Measurements from ENCODE around the gene CNOT9. TPM values are rescaled to one million over a fixed set of nuclear protein-coding genes. Genes with fewer than 3 reads are reported as not detected.
"Not testable (repeated sequence)": the region's sequence is repeated elsewhere in the genome, so short reads cannot be mapped to it uniquely, and the experiment has no call there.

CNOT9 gene
- total and polyA plus RNA-seq, 4 donors: 18.0 to 39.9 (median 31.2) TPM

DNA sequence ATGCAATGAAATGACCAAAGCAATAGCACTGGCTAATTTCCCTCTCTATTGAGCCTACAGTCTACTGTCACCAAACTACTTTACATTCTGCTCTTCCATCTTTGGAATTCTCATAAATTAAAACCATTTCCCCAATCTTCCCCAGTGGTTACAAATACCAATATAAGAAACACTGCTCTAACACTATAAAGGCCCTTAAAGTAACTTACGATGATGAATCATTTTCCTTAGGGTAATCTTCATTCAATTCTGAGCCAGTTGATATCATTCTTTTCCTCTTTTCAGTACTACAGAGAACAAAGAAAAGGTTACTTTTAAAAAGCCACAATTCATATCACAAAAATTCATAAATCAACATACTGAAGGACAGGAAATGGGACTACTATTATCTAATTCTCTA is 22.6 kb upstream of the CNOT9 start:
- Histone ChIP-seq H3K36me3 (ENCODE audit: control insufficient read depth in 4 of 4, insufficient read depth in 4 of 4, low read length in 4 of 4) (peaks cover 19 to 48% (median 35%) of the 10 kb centered on the region in 4 donors), H3K27me3 (ENCODE audit: control insufficient read depth in 3 of 3, insufficient read depth in 3 of 3, low read length in 2 of 3) (no peaks in the 10 kb centered on the region), H3K9me3 (ENCODE audit: control insufficient read depth in 4 of 4, insufficient read depth in 3 of 4, low read length in 3 of 4) (no peaks in the 10 kb centered on the region), H3K4me1 (ENCODE audit: control insufficient read depth in 5 of 5, insufficient read depth in 5 of 5, low read length in 5 of 5) (no peaks in the 10 kb centered on the region), H3K27ac (ENCODE audit: low read depth in 1 of 2, low read length in 1 of 2) (no peak overlapping the region), H3K4me3 (no peak overlapping the region), H3K9ac (ENCODE audit: insufficient read depth in 1 of 2, low read length in 2 of 2) (no peak overlapping the region)
- TF ChIP-seq, protein P1, sequence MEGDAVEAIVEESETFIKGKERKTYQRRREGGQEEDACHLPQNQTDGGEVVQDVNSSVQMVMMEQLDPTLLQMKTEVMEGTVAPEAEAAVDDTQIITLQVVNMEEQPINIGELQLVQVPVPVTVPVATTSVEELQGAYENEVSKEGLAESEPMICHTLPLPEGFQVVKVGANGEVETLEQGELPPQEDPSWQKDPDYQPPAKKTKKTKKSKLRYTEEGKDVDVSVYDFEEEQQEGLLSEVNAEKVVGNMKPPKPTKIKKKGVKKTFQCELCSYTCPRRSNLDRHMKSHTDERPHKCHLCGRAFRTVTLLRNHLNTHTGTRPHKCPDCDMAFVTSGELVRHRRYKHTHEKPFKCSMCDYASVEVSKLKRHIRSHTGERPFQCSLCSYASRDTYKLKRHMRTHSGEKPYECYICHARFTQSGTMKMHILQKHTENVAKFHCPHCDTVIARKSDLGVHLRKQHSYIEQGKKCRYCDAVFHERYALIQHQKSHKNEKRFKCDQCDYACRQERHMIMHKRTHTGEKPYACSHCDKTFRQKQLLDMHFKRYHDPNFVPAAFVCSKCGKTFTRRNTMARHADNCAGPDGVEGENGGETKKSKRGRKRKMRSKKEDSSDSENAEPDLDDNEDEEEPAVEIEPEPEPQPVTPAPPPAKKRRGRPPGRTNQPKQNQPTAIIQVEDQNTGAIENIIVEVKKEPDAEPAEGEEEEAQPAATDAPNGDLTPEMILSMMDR (IDR thresholded peaks at IDR 0.05; ENCODE audit: control extremely low read depth, extremely low read depth): no peak
- WGBS, 2 donors: 95 to 96% methylated on average over 1 of the region's 1 CpG
- DNase-seq (no peak), ATAC-seq (ENCODE audit: insufficient read depth, low FRiP score) (no peak)

DNA sequence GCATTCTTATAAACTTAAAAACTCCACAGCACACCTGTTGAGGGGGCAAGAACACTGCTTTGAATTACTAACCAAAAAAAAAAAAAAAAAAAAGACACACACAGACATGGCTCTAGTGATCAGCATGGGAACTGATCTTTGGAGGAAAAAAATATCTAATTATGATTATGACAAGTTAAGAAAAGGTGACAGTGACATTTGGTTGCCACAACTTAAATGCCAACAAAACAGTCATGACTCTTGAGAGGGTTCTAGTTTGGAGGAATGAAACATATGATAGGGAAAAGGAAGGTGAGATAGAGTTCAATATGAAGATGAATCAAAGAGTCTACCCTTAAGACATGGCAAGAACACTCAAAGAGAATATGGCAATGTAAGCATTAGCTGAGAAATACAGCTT is 21.1 kb upstream of the CNOT9 start:
- Histone ChIP-seq H3K9ac (ENCODE audit: insufficient read depth in 1 of 2, low read length in 2 of 2) (no peak overlapping the region), H3K9me3 (ENCODE audit: control insufficient read depth in 4 of 4, insufficient read depth in 3 of 4, low read length in 3 of 4) (no peaks in the 10 kb centered on the region), H3K4me1 (ENCODE audit: control insufficient read depth in 5 of 5, insufficient read depth in 5 of 5, low read length in 5 of 5) (no peaks in the 10 kb centered on the region), H3K27me3 (ENCODE audit: control insufficient read depth in 3 of 3, insufficient read depth in 3 of 3, low read length in 2 of 3) (no peaks in the 10 kb centered on the region), H3K4me3 (no peak overlapping the region), H3K27ac (ENCODE audit: low read depth in 1 of 2, low read length in 1 of 2) (no peak overlapping the region), H3K36me3 (ENCODE audit: control insufficient read depth in 4 of 4, insufficient read depth in 4 of 4, low read length in 4 of 4) (peaks cover 12 to 45% (median 26%) of the 10 kb centered on the region in 4 donors)
- ATAC-seq (ENCODE audit: insufficient read depth, low FRiP score) (no peak), DNase-seq (no peak)
- TF ChIP-seq, protein P1 (IDR thresholded peaks at IDR 0.05; ENCODE audit: control extremely low read depth, extremely low read depth): no peak

DNA sequence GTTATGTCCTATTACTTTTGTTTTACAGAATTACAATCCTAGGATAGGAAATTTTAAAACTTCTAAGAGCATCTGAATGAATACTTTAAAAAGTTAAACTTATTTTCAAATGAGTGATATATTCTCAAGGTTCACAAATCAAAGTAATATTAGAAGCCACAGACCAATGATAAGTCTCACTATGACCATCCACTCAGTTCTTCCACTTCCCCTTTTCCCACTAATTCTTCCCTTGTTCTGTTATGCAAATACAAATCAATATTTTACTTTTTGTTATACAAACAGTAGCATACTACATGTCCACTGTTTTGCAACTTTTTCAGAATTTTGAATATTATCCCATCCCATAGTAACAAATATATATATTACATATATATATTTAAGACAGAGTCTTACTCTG is 20.7 kb upstream of the CNOT9 start:
- no peaks in the 10 kb centered on the region for H3K27me3 ChIP-seq (ENCODE audit: control insufficient read depth in 3 of 3, insufficient read depth in 3 of 3, low read length in 2 of 3)
- DNase-seq (no peak), ATAC-seq (ENCODE audit: insufficient read depth, low FRiP score) (no peak)
- H3K9me3 ChIP-seq (ENCODE audit: control insufficient read depth in 4 of 4, insufficient read depth in 3 of 4, low read length in 3 of 4): no peaks in the 10 kb centered on the region
- peaks cover 13 to 41% (median 26%) of the 10 kb centered on the region in 4 donors for H3K36me3 ChIP-seq (ENCODE audit: control insufficient read depth in 4 of 4, insufficient read depth in 4 of 4, low read length in 4 of 4)
- no peak overlapping the region for H3K27ac ChIP-seq (ENCODE audit: low read depth in 1 of 2, low read length in 1 of 2)
- no peak overlapping the region for H3K9ac ChIP-seq (ENCODE audit: insufficient read depth in 1 of 2, low read length in 2 of 2)
- H3K4me1 ChIP-seq (ENCODE audit: control insufficient read depth in 5 of 5, insufficient read depth in 5 of 5, low read length in 5 of 5): no peaks in the 10 kb centered on the region
- H3K4me3 ChIP-seq: no peak overlapping the region
- TF ChIP-seq, protein P1 (IDR thresholded peaks at IDR 0.05; ENCODE audit: control extremely low read depth, extremely low read depth): no peak

DNA sequence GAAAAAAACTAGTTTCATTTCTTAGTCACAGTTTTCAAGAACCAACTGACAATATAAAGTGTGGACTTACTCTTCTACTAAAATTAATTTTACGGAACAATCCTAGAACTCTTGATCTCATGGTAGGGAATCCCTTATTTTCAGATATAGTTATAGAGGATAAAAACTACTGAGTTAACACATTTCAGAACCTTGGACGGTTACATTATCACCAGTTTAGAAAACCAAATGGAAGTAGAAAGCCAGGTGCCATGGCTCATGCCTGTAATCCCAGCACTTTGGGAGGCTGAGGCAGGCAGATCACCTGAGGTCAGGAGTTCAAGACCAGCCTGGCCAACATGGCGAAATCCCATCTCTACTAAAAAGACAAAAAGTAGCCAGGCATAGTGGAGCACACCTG is 14.4 kb upstream of the CNOT9 start:
- not testable (repeated sequence) for H3K9me3 ChIP-seq (ENCODE audit: control insufficient read depth in 4 of 4, insufficient read depth in 3 of 4, low read length in 3 of 4); H3K27ac ChIP-seq (ENCODE audit: low read depth in 1 of 2, low read length in 1 of 2); H3K4me1 ChIP-seq (ENCODE audit: control insufficient read depth in 5 of 5, insufficient read depth in 5 of 5, low read length in 5 of 5); DNase-seq; H3K27me3 ChIP-seq (ENCODE audit: control insufficient read depth in 3 of 3, insufficient read depth in 3 of 3, low read length in 2 of 3); ATAC-seq (ENCODE audit: insufficient read depth, low FRiP score); H3K4me3 ChIP-seq; H3K9ac ChIP-seq (ENCODE audit: insufficient read depth in 1 of 2, low read length in 2 of 2)
- H3K36me3 ChIP-seq (ENCODE audit: control insufficient read depth in 4 of 4, insufficient read depth in 4 of 4, low read length in 4 of 4): peaks cover 13 to 39% (median 17%) of the 10 kb centered on the region in 4 donors
- 98 to 100% methylated on average over 3 of the region's 3 CpGs for WGBS, 2 donors
